Liver (tissue), 9 donors: Measurements from ENCODE around the gene SLIT3. TPM values are rescaled to one million over a fixed set of nuclear protein-coding genes. Genes with fewer than 3 reads are reported as not detected.

ENCODE experiments used
- DNase-seq: peaks from one replicate; pipeline ENCODE4 v3.0.0-alpha.2; 2017; ENCODE audit warnings: low spot score
- H3K27ac ChIP-seq, 2 donors: one replicate each; pipeline ENCODE4 v1.7.0; 2013; ENCODE audit warnings: inconsistent platforms in 2 of 2, low read length in 2 of 2, control low read depth in 1 of 2, low read depth in 1 of 2, mild to moderate bottlenecking in 1 of 2
- H3K27me3 ChIP-seq, 4 donors: one replicate each; pipeline versions ENCODE4 v1.6.1 to v1.7.0; 2013; ENCODE audit warnings: low read length in 3 of 4, inconsistent platforms in 1 of 4, mild to moderate bottlenecking in 1 of 4, moderate library complexity in 1 of 4; ENCODE audit not compliant: control insufficient read depth in 4 of 4, insufficient read depth in 4 of 4
- H3K36me3 ChIP-seq, 4 donors: one replicate each; pipeline versions ENCODE4 v1.6.1 to v1.7.0; 2013; ENCODE audit warnings: low read length in 3 of 4, mild to moderate bottlenecking in 3 of 4, low read depth in 1 of 4, moderate library complexity in 1 of 4; ENCODE audit not compliant: control insufficient read depth in 4 of 4, insufficient read depth in 3 of 4
- H3K4me1 ChIP-seq, 4 donors: one replicate each; pipeline versions ENCODE4 v1.6.1 to v1.7.0; 2013; ENCODE audit warnings: low read length in 3 of 4, mild to moderate bottlenecking in 3 of 4, moderate library complexity in 1 of 4; ENCODE audit not compliant: control insufficient read depth in 4 of 4, insufficient read depth in 4 of 4
- H3K4me3 ChIP-seq, 3 donors: one replicate each; pipeline versions ENCODE4 v1.6.1 to v1.7.0; 2013; ENCODE audit warnings: low read length in 3 of 3, control low read depth in 1 of 3, low read depth in 1 of 3, mild to moderate bottlenecking in 1 of 3
- H3K9ac ChIP-seq, 2 donors: one replicate each; pipeline ENCODE4 v1.7.0; 2013; ENCODE audit warnings: low read length in 2 of 2, mild to moderate bottlenecking in 2 of 2, moderate library complexity in 2 of 2, control low read depth in 1 of 2, low read depth in 1 of 2
- H3K9me3 ChIP-seq, 4 donors: one replicate each; pipeline versions ENCODE4 v1.6.1 to v1.7.0; 2013; ENCODE audit warnings: low read length in 3 of 4; ENCODE audit not compliant: control insufficient read depth in 4 of 4
- ATF3 ChIP-seq: IDR thresholded peaks from 2 replicates; pipeline ENCODE4 v1.6.1; 2016; ENCODE audit warnings: antibody characterized with exemption
- CTCF ChIP-seq: fragments of 150-350 bp; IDR thresholded peaks from 2 replicates; pipeline ENCODE4 v1.5.1; 2017; ENCODE audit warnings: improper control_type of control experiment, low read depth, low read length; ENCODE audit not compliant: missing input control
- EGR1 ChIP-seq, 2 donors: IDR thresholded peaks; 2 replicates each; pipeline ENCODE4 v1.6.1; 2016 to 2018; ENCODE audit warnings: antibody characterized with exemption in 2 of 2, low read depth in 2 of 2
- FOXA1 ChIP-seq: IDR thresholded peaks from 2 replicates; pipeline ENCODE4 v1.6.1; 2016; ENCODE audit warnings: antibody characterized with exemption
- FOXA2 ChIP-seq: IDR thresholded peaks from 2 replicates; pipeline ENCODE4 v1.6.1; 2016; ENCODE audit warnings: antibody characterized with exemption
- GABPA ChIP-seq, 2 donors: IDR thresholded peaks in 1 of 2; conservative IDR thresholded peaks in 1 of 2; 2 replicates each; pipeline ENCODE4 v1.6.1; 2016; ENCODE audit warnings: antibody characterized with exemption in 2 of 2, mild to moderate bottlenecking in 1 of 2, moderate library complexity in 1 of 2
- HNF4A ChIP-seq, 2 donors: conservative IDR thresholded peaks; 2 replicates each; pipeline ENCODE4 v1.6.1; 2016; ENCODE audit warnings: antibody characterized with exemption in 2 of 2, mild to moderate bottlenecking in 2 of 2
- HNF4G ChIP-seq: IDR thresholded peaks from 2 replicates; pipeline ENCODE4 v1.6.1; 2016; ENCODE audit warnings: antibody characterized with exemption
- JUND ChIP-seq, 2 donors: IDR thresholded peaks; 2 replicates each; pipeline ENCODE4 v1.6.1; 2016; ENCODE audit warnings: antibody characterized with exemption in 2 of 2
- MAX ChIP-seq: IDR thresholded peaks from 2 replicates; pipeline ENCODE4 v1.6.1; 2016; ENCODE audit warnings: antibody characterized with exemption
- NR2F2 ChIP-seq: IDR thresholded peaks from 2 replicates; pipeline ENCODE4 v1.6.1; 2016; ENCODE audit warnings: antibody characterized with exemption
- RAD21 ChIP-seq, 2 donors: IDR thresholded peaks; 2 replicates each; pipeline ENCODE4 v1.6.1; 2016; ENCODE audit warnings: antibody characterized with exemption in 2 of 2, mild to moderate bottlenecking in 2 of 2
- REST ChIP-seq: IDR thresholded peaks from 2 replicates; pipeline ENCODE4 v1.6.1; 2016; ENCODE audit warnings: antibody characterized with exemption, mild to moderate bottlenecking
- RXRA ChIP-seq, 2 donors: IDR thresholded peaks; 2 replicates each; pipeline ENCODE4 v1.6.1; 2017 to 2018; ENCODE audit warnings: antibody characterized with exemption in 2 of 2, mild to moderate bottlenecking in 1 of 2
- SP1 ChIP-seq: IDR thresholded peaks from 2 replicates; pipeline ENCODE4 v1.6.1; 2018; ENCODE audit warnings: antibody characterized with exemption, mild to moderate bottlenecking
- TAF1 ChIP-seq: conservative IDR thresholded peaks from 2 replicates; pipeline ENCODE4 v1.6.1; 2016; ENCODE audit warnings: antibody characterized with exemption, mild to moderate bottlenecking
- YY1 ChIP-seq: IDR thresholded peaks from 2 replicates; pipeline ENCODE4 v1.6.1; 2016; ENCODE audit warnings: antibody characterized with exemption, mild to moderate bottlenecking
- ZBTB33 ChIP-seq: IDR thresholded peaks from 2 replicates; pipeline ENCODE4 v1.6.1; 2016; ENCODE audit warnings: antibody characterized with exemption
- WGBS: extraction: QIAGEN DNeasy Blood & Tissue Kit; methylation state at CpG from one replicate; pipeline ENCODE4 v1.1.7; 2013; 5-methylcytosine and 5-hydroxymethylcytosine counted together
- polyA plus RNA-seq, 2 donors: library from polyadenylated mRNA; stranded (reverse) in 1 of 2; unstranded in 1 of 2; fragments of 200-250 nt in 1 of 2; fragments of >200 nt in 1 of 2; fragmentation: Nextera tagmentation in 1 of 2; extraction: Ambion mirVana in 1 of 2; gene quantifications; one replicate each; pipeline versions ENCODE4 v1.2.1 to v1.2.3, GENCODE V29; 2013 to 2015
- total RNA-seq, 2 donors: library from RNA; depleted of rRNA; stranded (reverse); fragments of >200 nt; gene quantifications; one replicate each; pipeline ENCODE4 v1.2.3, GENCODE V29; 2014
- donor health status: healthy.
- donor health status: healthy.
- donor health status: healthy.
- donor health status: healthy.
- donor health status: healthy.

Gene SLIT3
- total and polyA plus RNA-seq, 4 donors: 0.61 to 1.3 (median 0.91) TPM

GRCh38 chr5:168892618-168893186 is 408.2 kb downstream of the SLIT3 start:
- Histone ChIP-seq H3K27me3 (peaks cover 0 to 4% (median 0%) of the 10 kb centered on the region in 4 donors), H3K27ac (no peak overlapping the region), H3K4me3 (no peak overlapping the region), H3K9me3 (no peaks in the 10 kb centered on the region), H3K9ac (no peak overlapping the region), H3K4me1 (no peaks in the 10 kb centered on the region), H3K36me3 (no peaks in the 10 kb centered on the region)
- no peak for TF ChIP-seq GABPA (IDR thresholded peaks at IDR 0.05 in 1 of 2, conservative IDR thresholded peaks at IDR 0.05 in 1 of 2)
- no peak for TF ChIP-seq EGR1 (IDR thresholded peaks at IDR 0.05; ENCODE audit: low read depth in 2 of 2)
- no peak for TF ChIP-seq YY1
- TF ChIP-seq NR2F2: no peak
- no peak for TF ChIP-seq RAD21 (IDR thresholded peaks at IDR 0.05)
- TF ChIP-seq ATF3: no peak
- no peak for TF ChIP-seq TAF1
- no peak for TF ChIP-seq FOXA2
- no peak for TF ChIP-seq RXRA (IDR thresholded peaks at IDR 0.05)
- no peak for TF ChIP-seq JUND (IDR thresholded peaks at IDR 0.05)
- TF ChIP-seq FOXA1: no peak
- no peak for TF ChIP-seq REST
- TF ChIP-seq HNF4G: no peak
- TF ChIP-seq ZBTB33: no peak
- TF ChIP-seq SP1: no peak
- TF ChIP-seq MAX: no peak
- TF ChIP-seq HNF4A (conservative IDR thresholded peaks at IDR 0.05): no peak
- TF ChIP-seq CTCF: no peak
- DNase-seq: no peak
- WGBS: 84% methylated on average over 5 of the region's 5 CpGs
